GM18867 (cell line): Measurements from ENCODE around the gene ATG10.
"Not testable (repeated sequence)": the region's sequence is repeated elsewhere in the genome, so short reads cannot be mapped to it uniquely, and the experiment has no call there.

ENCODE experiments used
- ATAC-seq: cut with Tn5 transposase; IDR thresholded peaks from one replicate; pipeline ENCODE4 v1.9.1; 2021; ENCODE audit warnings: mild to moderate bottlenecking, moderate library complexity; ENCODE audit not compliant: unreplicated experiment

ATG10 gene

DNA sequence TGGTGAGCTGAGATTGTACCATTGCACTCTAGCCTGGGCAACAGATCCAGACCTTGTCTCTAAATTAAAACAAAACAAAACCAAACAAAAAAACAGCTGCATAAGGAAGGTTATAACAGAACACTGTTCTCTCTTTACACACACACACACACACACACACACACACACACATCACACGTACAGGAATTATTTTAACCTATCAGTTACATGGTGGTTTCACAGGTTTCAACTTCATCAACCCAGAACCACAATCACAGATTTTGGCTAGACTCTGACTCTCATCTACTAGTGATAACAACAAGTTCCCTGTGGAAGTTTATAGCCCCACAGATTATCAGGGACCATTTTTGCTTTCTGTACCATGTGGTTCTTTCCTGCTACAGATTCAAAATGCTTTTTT lies 246.1 kb downstream of the ATG10 start:
- no peak for ATAC-seq

GRCh38 chr5:82218374-82219156 lies 246.7 kb downstream of the ATG10 start:
- no peak for ATAC-seq

GRCh38 chr5:82221020-82221419 lies 249.2 kb downstream of the ATG10 start:
- ATAC-seq, result no peak

DNA sequence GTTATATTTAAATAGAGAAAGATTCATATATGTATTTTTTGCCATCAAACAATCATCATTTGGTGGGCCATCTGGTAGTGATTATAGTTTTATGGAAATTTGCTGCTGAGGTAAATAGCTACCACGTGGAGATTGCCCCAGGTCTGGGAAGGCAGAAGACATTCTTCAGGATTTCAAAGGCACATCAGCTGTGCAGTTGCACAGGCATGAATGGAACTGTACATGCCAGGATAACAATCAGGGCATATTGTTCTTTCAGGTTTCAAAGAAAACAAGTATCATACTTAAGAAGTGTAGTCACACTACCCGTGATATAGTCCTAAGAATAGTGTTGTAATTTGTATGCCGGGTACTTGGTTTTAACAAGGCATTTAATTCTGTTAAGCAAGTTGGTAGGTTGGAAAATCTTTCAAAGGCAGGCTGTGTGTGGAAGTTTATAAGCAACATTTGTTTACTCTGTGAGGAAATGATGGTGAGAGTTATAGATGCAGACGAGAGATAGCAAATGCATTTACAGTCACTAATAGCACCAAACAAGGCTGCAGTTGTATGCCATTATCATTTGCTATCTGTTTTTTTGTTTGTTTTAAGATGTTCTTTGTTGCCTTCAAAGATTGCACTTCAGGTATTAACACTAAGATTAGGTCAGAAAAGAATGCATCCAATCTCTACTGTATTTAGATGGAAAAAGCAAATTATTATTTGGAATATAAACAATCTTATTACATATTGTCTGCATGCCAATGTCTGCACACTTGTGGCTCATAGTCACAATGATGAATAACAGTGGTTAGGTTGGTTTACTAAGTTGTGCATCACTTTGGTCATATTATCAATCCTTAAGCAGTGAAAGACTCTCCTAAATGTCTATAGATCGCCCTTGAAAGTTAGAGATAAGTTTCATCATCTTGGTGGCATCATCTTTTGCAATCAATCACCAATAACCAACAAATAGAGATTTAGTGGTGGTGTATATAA lies 251.1 kb downstream of the ATG10 start:
- no peak for ATAC-seq

DNA sequence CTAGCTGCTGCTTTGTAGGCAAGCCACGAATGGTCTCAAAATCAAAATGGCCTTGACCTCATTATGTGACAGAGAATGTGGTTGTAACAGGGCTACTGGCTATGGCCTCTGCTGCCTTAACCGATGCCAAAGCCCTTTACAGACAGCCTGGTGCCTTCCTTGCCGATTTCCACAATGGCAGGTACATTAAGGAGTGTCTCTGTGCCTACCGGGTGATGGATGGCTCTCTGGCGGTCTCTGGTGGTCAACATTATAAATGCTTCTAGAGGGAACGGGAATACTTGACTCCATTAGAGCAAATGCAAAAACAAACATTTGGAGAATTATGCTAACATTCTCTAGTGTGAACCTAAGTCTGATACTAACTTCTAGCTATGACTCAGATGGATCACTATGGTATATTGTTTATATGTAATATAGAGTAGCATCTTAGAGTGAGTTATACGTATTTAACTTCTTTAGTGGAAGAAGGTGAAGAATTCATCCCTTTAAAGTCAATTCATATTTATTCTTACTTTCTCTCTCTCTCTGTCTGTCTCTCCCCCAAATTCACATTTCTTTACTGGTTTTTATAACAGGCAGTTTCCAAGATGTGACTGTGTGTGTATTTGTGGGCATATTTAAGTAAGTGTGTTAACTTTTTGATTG lies 253.8 kb downstream of the ATG10 start:
- peak; percentile 93 for ATAC-seq

DNA sequence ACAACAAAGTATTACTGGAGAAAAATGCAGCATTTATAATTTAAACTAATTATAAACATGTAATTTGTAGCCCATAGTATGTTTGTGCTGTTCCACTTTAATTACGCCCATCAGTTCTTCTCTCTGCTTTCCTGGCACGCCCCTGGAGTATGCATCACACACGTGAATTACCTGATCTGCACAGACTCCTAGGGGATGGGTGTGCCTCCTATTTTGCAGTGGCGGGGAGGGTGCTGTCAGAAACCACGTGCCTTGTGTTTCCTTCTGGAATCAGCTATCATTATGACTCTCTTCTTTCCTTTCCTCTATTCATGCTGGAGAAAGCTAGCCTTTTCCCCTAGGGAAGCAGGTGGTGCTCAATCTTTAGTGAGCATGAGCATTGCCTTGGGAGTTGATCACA lies 263.1 kb downstream of the ATG10 start:
- no peak for ATAC-seq

- no peak for ATAC-seq
Observed at GRCh38 chr5:82244151-82244550, 272.3 kb downstream of the ATG10 start.

DNA sequence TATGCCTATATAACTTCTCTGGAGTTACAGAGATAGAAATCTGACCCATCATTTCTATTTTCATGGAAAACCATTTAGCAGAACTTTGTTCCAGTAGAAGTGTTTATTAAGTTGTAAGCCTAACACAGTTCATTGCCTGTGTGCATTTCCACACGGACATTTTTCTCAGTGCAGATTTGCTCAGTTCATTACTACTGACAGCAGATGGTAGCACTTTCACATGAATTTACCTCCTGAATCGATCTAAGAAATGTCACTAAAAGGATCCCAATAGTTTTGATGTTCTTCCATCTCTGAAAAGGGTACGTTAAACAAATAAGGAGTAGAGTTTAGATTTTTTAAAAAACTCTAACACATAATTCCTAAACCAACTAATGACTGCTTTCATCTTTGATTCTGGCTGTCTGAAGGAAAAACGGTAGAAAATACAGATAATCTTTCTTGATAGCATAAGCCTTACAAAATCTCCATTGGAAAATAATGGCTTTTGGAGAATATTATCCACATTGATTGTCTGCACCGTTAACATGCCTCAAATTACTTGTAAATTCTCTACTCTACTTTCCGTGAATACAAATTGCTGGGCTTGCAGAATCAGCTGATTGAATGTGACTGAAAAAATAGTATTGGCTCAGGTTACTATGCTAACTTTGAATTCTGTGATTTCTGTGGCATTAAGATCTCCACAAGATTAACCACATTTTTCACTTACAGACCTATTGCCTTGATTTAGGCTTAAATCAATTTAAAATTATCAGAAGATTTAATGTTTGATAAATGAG lies 273.2 kb downstream of the ATG10 start:
- ATAC-seq, result no peak

GRCh38 chr5:82246960-82247574 lies 275.2 kb downstream of the ATG10 start:
- no peak for ATAC-seq

GRCh38 chr5:82252744-82253143 lies 280.9 kb downstream of the ATG10 start:
- ATAC-seq, result no peak

DNA sequence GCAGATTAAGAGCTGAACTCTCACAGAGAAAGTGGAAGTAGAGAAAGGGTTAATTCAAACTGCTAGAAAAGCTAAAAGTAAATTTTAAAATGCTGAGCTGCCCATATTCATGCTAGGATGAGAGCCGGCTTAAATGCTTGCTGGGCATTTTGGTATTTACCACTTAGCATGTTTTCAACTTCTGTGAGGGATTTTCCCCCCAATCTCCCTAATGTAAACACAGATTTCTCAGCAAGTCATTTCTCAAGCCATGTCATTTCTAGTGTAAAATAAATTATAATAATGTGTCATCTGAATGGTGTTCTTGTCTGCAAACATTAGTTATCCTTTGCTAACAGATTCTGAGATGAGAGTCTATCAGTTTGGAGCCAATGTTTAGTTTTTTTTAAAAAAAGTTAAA lies 284.0 kb downstream of the ATG10 start:
- no peak for ATAC-seq

- ATAC-seq, result no peak
Observed at GRCh38 chr5:82257247-82257646, 285.4 kb downstream of the ATG10 start.

- no peak for ATAC-seq
Observed at GRCh38 chr5:82257729-82258128, 285.9 kb downstream of the ATG10 start.

DNA sequence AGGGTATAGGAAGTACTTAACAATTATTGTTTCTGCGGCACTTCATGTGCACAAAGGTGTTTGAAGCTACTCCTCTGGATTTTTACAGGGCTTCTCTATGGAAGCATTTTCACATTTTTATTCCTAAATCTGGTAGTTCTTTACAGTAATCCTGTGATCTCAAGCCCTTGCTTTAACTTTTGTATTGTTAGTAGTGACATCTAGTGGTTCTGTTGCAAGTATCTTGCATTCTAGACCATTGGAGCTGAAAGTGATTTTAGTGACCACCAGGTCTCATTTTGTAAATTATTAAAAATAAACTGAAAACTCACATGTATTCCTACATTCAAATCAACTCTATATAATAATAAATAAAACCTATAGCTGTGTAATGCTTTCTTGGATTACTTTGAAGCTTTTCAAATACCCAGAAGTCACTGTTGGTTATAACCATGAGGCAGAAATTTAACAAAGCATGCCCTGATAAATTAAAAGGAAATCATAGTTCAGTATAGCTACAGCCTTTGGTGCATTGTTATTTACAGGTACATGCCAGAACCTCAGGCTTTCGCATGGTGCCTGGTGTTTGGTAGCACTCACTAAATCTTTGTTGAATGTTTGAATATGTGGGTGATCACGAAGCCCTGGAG lies 287.5 kb downstream of the ATG10 start:
- ATAC-seq, result peak; percentile 62

DNA sequence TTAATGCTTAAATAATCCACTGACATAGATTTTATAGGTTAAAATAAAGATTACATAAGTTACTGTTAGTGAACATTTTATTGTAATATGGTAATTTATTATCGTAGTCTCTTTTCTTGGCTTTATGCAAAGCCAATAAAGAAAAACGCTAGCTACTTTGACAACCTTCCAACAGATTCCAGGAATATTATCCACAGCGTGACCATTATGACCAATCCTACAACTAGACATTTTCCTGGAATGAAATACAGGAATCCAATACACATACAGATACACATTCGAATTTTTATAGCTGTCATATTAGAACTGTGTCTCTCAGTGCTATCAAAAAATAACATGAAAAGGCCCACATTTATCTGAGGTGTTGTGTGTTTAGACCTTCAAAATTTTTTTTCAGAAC lies 293.2 kb downstream of the ATG10 start:
- ATAC-seq, result no peak

GRCh38 chr5:82267297-82267933 lies 295.6 kb downstream of the ATG10 start:
- not testable (repeated sequence) for ATAC-seq

DNA sequence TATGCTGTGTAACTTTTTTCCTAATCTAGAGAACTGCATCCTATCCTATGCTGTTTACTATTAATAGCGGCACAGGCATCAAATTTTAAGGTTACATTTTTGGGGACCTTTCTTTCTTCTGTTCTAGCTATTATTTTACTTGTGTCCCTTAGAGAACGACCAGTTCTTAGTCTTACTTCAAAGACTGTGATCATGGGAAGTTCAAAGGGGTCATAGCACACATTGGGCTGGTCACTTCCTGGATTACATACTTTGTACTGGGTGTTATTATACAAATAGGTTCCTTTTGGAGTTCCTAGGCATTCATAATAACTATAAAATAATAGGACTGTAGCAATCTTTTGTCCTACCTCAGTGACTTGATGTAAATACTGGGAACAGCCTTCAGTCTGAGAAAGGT lies 297.5 kb downstream of the ATG10 start:
- ATAC-seq, result not testable (repeated sequence)

DNA sequence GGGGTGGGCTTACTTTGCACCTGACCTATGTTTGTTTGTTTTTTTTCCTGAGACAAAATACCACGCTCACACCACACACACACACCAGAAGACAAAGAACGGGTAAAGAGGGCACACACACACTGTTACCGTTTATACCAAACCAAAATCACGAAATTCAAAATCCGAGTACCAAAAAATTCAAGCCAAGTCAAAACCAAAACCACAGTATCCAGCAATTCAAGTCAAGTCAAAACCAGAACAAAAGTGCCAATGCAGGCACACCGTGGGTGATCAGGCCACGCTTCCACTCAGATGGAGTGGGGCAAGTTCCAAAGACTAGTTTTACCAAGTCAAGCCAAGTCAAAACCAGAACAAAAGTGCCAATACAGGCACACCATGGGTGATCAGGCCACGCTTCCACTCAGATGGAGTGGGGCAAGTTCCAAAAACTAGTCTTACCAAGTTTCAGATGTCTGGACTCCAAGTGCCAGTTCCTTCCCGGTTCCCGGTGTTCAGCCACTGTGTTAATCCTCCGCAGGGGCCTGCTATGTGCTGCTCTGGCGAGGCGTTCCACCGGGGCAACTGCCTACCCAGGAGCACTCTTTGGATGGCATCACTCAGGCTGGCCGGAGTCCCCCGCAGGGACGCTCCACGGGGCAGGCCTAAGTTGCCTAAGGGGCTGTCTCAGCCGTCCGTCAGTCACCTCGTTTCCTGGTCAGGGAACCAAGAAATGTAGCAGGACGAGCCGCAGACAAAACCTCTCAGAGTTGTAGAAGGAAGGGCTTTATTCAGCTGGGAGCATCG lies 300.9 kb downstream of the ATG10 start:
- ATAC-seq, result not testable (repeated sequence)
